ENCODE measurements around the gene TSPAN17. TPM values are rescaled to one million over a fixed set of nuclear protein-coding genes. Genes with fewer than 3 reads are reported as not detected.

Gene TSPAN17
- total RNA-seq, 6 experiments from 2014 or later = 10.9 to 20.8 (median 13.6) TPM

- no peaks in the 10 kb centered on the region for H3K36me3 ChIP-seq
- H3K27ac ChIP-seq = no peak overlapping the region
- TF ChIP-seq CTCF (IDR thresholded peaks at IDR 0.05) (no peak), POLR2A (IDR thresholded peaks at IDR 0.05) (no peak)
- WGBS (ENCODE audit: insufficient coverage, low coverage, low lambda C conversion rate, missing lambda C conversion rate) = 53% methylated on average over 12 of the region's 18 CpGs
- H3K4me3 ChIP-seq = no peak overlapping the region
- H3K9me3 ChIP-seq = no peaks in the 10 kb centered on the region
- H3K4me1 ChIP-seq = no peaks in the 10 kb centered on the region
- DNase-seq (peak in 1 of 3 donors; percentile 27), ATAC-seq (no peak)
- no peaks in the 10 kb centered on the region for H3K27me3 ChIP-seq
- intact Hi-C loops (cut with DNase I) = no loop called here
Measured at GRCh38 chr5:176671890-176672747, 24.8 kb downstream of the TSPAN17 start.

- 75% methylated on average over 9 of the region's 18 CpGs for WGBS (ENCODE audit: insufficient coverage, low coverage, low lambda C conversion rate, missing lambda C conversion rate)
- intact Hi-C loops (cut with DNase I) = no loop called here
- Histone ChIP-seq H3K4me3 (no peak overlapping the region), H3K27ac (no peak overlapping the region), H3K9me3 (no peaks in the 10 kb centered on the region), H3K27me3 (no peaks in the 10 kb centered on the region), H3K4me1 (no peaks in the 10 kb centered on the region), H3K36me3 (no peaks in the 10 kb centered on the region)
- peak in 1 of 3 donors; percentile 46 for DNase-seq
- ATAC-seq = no peak
- TF ChIP-seq CTCF (IDR thresholded peaks at IDR 0.05) (no peak), POLR2A (IDR thresholded peaks at IDR 0.05) (no peak)
Measured at GRCh38 chr5:176673651-176674583, 26.6 kb downstream of the TSPAN17 start.

GRCh38 chr5:176674799-176675198, 27.5 kb downstream of the TSPAN17 start:
- DNase-seq (peak in 1 of 3 donors; percentile 8), ATAC-seq (no peak)
- 75% methylated on average over 16 of the region's 17 CpGs for WGBS (ENCODE audit: insufficient coverage, low coverage, low lambda C conversion rate, missing lambda C conversion rate)
- no peak for TF ChIP-seq CTCF (IDR thresholded peaks at IDR 0.05)
- TF ChIP-seq POLR2A (IDR thresholded peaks at IDR 0.05) = no peak
- Histone ChIP-seq H3K4me1 (no peaks in the 10 kb centered on the region), H3K4me3 (no peak overlapping the region), H3K27me3 (no peaks in the 10 kb centered on the region), H3K9me3 (no peaks in the 10 kb centered on the region), H3K36me3 (no peaks in the 10 kb centered on the region), H3K27ac (no peak overlapping the region)
- intact Hi-C loops (cut with DNase I) = no loop called here

GRCh38 chr5:176675676-176676360, 28.5 kb downstream of the TSPAN17 start:
- Histone ChIP-seq H3K27me3 (no peaks in the 10 kb centered on the region), H3K4me3 (no peak overlapping the region), H3K4me1 (no peaks in the 10 kb centered on the region), H3K36me3 (no peaks in the 10 kb centered on the region), H3K9me3 (no peaks in the 10 kb centered on the region), H3K27ac (no peak overlapping the region)
- peak in 1 of 3 donors; percentile 9 for DNase-seq
- TF ChIP-seq POLR2A (IDR thresholded peaks at IDR 0.05) (no peak), CTCF (IDR thresholded peaks at IDR 0.05) (peak in 2 of 4 donors; percentile 8 to 11)
- intact Hi-C loops (cut with DNase I) = no loop called here
- peak in 1 of 4 donors; percentile 19 for ATAC-seq
- WGBS (ENCODE audit: insufficient coverage, low coverage, low lambda C conversion rate, missing lambda C conversion rate) = 62% methylated on average over 13 of the region's 19 CpGs

All from right lobe of liver (tissue), 6 donors.